Cardiac muscle cell (in vitro differentiated cells and primary cell): ENCODE data around the gene RPS10. TPM values are rescaled to one million over a fixed set of nuclear protein-coding genes. Genes with fewer than 3 reads are reported as not detected.

Experiments used
- DNase-seq, 2 donors: peaks; one replicate each; pipeline versions ENCODE4 v3.0.0 to v3.0.0-alpha.2; 2010 to 2017; ENCODE audit warnings: low read depth in 1 of 2, low spot score in 1 of 2
- H3K27ac ChIP-seq: fragments of 200-600 bp; sonication (generic); 2 replicates; pipeline ENCODE4 v1.5.1; 2016
- H3K27me3 ChIP-seq: fragments of 200-600 bp; sonication (generic); 2 replicates; pipeline ENCODE4 v1.6.0; 2016; ENCODE audit warnings: control low read depth
- H3K36me3 ChIP-seq: fragments of 200-600 bp; sonication (generic); 2 replicates; pipeline ENCODE4 v1.5.1; 2016; ENCODE audit warnings: control low read depth
- H3K4me1 ChIP-seq: fragments of 200-600 bp; sonication (generic); 2 replicates; pipeline ENCODE4 v1.8.1; 2017; ENCODE audit warnings: low read depth, mild to moderate bottlenecking, mixed run types
- H3K4me3 ChIP-seq: fragments of 200-600 bp; sonication (generic); 2 replicates; pipeline ENCODE4 v1.5.1; 2016; ENCODE audit warnings: mild to moderate bottlenecking
- H3K9me3 ChIP-seq: fragments of 200-600 bp; sonication (generic); 2 replicates; pipeline ENCODE4 v1.5.1; 2017; ENCODE audit warnings: low read depth, mild to moderate bottlenecking, control low read depth
- CTCF ChIP-seq: IDR thresholded peaks from 2 replicates; pipeline ENCODE4 v1.5.1; 2012; ENCODE audit warnings: low read depth, mild to moderate bottlenecking, low read length
- polyA plus RNA-seq: library from polyadenylated mRNA; unstranded; fragments of >200 nt; fragmentation: Nextera tagmentation; extraction: Ambion mirVana; gene quantifications from 2 replicates; pipeline ENCODE4 v1.2.1, GENCODE V29; 2016
- total RNA-seq: library from RNA; depleted of rRNA; stranded (reverse); fragments of >200 nt; gene quantifications from 2 replicates; pipeline ENCODE4 v1.2.3, GENCODE V29; 2016

Gene RPS10
- total RNA-seq (1,764 and 2,367 TPM in 2 replicates), polyA plus RNA-seq (558 and 632 TPM in 2 replicates)

GRCh38 chr6:34425498-34426410, at the start of gene RPS10:
RPS10 (minus strand) TSS chr6:34426069; CDS start chr6:34425221, 848 bp downstream.
- no peaks in the 10 kb centered on the region for H3K9me3 ChIP-seq
- no peak for TF ChIP-seq CTCF
- no peaks in the 10 kb centered on the region for H3K27me3 ChIP-seq
- H3K27ac ChIP-seq: peak within 1 kb of the TSS; percentile 83
- peaks cover 33% of the 10 kb centered on the region for H3K36me3 ChIP-seq
- peak; percentile 96 for DNase-seq
- peaks cover 9% of the 10 kb centered on the region for H3K4me1 ChIP-seq
- H3K4me3 ChIP-seq: peak within 1 kb of the TSS; percentile 91

GRCh38 chr6:34475238-34475682, 49.4 kb upstream of the RPS10 start:
- Histone ChIP-seq H3K4me1 (peaks cover 9% of the 10 kb centered on the region), H3K4me3 (no peak overlapping the region), H3K36me3 (no peaks in the 10 kb centered on the region), H3K27ac (no peak overlapping the region), H3K27me3 (no peaks in the 10 kb centered on the region), H3K9me3 (no peaks in the 10 kb centered on the region)
- DNase-seq: no peak
- TF ChIP-seq CTCF: no peak

GRCh38 chr6:34474754-34475153, 48.9 kb upstream of the RPS10 start:
- H3K27ac ChIP-seq: no peak overlapping the region
- no peaks in the 10 kb centered on the region for H3K27me3 ChIP-seq
- no peak overlapping the region for H3K4me3 ChIP-seq
- H3K36me3 ChIP-seq: no peaks in the 10 kb centered on the region
- TF ChIP-seq CTCF: no peak
- peaks cover 9% of the 10 kb centered on the region for H3K4me1 ChIP-seq
- no peaks in the 10 kb centered on the region for H3K9me3 ChIP-seq
- no peak for DNase-seq

- Histone ChIP-seq H3K27ac (no peak overlapping the region), H3K4me1 (peaks cover 9% of the 10 kb centered on the region), H3K27me3 (no peaks in the 10 kb centered on the region), H3K4me3 (no peak overlapping the region), H3K9me3 (no peaks in the 10 kb centered on the region), H3K36me3 (no peaks in the 10 kb centered on the region)
- DNase-seq: no peak
- TF ChIP-seq CTCF: no peak
Observed at GRCh38 chr6:34473967-34474366, 48.1 kb upstream of the RPS10 start.

GRCh38 chr6:34472425-34472824, 46.6 kb upstream of the RPS10 start:
- H3K4me1 ChIP-seq: peaks cover 9% of the 10 kb centered on the region
- no peak overlapping the region for H3K4me3 ChIP-seq
- H3K27me3 ChIP-seq: no peaks in the 10 kb centered on the region
- no peaks in the 10 kb centered on the region for H3K9me3 ChIP-seq
- TF ChIP-seq CTCF: no peak
- no peak overlapping the region for H3K27ac ChIP-seq
- H3K36me3 ChIP-seq: no peaks in the 10 kb centered on the region
- no peak for DNase-seq
